NCI-H446 (cell line): ENCODE measurements around the gene AP3B1.

ENCODE experiments used
- DNase-seq, 2 experiments: peaks; one replicate each; lab custom pipeline; 2025; lab: John Stamatoyannopoulos, UW

AP3B1 gene

DNA sequence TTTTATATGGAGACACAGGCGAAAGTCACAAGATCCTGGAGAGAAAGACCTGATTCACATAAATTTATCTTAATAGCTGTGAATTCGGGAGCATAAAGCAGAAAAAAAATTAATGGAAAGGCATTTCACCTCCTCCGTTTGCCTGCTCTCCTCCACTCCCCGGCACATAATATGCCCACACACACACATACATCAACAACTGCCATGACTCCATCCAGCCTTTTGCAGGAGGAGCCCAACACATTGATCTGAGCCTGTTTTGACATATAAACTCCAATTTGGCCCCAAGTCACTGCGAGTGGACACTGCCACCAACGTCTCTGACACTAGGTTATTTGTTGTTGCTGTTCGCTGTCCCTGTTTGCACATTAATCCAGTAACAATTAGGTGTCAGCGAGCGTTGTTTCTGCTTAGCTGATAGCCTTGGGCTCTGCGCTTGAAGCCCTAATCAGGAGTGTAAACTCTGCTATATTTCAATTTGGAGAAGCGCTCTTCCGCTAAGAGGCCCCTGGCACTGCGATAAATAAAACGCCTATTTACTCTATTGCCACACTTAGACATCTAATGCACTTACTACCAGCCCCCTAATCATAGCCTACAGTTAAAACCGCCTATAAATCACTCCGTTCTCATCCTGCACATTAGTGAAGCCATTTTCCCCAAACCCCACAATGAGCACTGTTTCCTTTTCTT lies 322.6 kb downstream of the AP3B1 start:
- DNase-seq: no peak

DNA sequence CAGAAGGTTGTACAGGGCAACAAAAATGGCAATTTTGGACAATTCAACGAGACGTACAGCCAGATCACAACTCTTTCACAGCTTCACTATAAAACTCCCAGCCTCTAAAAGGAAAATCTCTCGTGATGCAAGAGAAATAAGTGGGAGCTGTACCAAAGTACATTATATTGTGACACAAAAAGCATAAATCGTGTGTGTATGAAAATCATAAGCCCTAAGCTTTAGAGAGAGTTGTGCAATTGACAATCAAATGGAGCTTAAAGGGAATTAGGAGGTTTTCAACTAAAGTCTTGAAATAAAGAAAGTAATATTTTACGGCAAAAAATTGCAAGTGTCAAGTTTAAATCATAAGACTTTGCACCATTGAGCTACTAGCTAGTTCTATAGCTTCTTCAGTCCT lies 323.6 kb downstream of the AP3B1 start:
- no peak for DNase-seq

GRCh38 chr5:77963795-77964194 lies 330.7 kb downstream of the AP3B1 start:
- no peak for DNase-seq

DNA sequence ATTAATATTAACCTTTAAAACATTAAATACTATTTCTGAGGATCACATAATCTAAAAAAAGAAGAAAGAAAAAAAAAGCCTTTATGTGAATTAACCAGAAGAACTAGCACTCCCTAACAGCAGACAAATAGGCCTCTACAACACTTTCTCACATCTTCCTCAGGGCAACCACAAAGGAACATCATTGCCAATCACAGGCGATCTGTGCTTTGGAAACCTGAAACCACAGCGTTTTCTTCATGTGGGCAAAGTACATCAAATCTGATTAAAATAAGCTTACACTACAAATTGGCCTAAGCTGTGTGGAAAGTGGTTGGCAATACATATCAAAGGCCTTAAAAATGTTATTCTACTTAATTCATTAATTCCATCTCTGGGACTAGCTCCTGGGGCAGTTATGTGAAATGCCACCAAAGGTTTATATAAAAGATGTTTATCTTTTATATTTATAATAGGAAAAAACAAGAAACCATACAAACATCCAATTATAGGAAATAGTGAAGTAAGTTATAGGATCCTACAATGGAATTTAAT lies 333.6 kb downstream of the AP3B1 start:
- DNase-seq: no peak

DNA sequence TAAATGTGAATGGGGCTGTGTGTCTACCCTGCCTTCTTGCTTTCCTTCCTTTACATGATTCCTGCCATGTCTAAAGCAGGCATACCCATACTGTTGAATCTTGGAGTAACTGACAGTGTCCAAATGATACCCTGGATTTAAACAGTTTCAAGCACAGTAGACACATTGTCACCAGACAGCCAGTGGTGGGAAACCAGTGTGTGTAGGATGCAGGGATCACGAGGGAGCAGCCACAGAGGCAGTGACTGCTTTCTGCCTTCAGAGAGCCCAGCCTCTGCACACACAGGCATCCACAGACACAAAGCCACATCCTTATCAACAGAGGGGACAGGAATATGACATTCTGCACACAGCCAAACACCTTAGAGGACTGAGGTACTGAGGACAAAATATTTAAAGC lies 334.2 kb downstream of the AP3B1 start:
- no peak for DNase-seq

DNA sequence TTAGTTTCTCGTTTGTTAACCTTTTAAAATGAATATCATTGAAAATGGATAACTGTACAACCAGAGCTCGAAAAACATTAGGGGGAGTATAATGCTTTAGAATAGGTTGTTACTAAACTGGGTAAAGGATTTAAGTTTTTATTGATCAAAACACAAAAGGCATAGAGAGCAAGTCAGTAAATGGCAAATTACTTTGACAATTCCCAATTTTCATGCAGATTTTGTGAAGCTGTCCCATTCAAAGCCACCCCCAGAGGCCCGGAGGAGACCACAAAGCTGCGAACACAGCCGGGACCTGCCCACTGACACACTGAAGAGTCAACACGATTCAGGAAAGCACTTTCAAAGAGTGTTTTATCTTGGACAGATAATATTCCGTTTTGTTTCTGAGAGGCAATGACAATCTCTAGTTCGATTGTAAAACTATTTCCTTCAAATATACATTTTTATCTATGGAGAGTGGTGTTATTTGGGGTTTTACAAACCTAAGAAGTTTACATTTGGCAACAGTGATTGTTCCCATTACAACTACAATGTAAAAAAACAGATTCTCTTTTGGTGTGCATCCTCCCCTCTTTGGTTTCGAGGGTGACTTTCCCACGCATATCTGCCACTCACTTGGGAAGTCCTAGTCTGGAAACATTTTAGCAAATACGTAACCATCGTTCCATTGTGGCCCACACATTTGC lies 335.7 kb downstream of the AP3B1 start:
- no peak for DNase-seq

DNA sequence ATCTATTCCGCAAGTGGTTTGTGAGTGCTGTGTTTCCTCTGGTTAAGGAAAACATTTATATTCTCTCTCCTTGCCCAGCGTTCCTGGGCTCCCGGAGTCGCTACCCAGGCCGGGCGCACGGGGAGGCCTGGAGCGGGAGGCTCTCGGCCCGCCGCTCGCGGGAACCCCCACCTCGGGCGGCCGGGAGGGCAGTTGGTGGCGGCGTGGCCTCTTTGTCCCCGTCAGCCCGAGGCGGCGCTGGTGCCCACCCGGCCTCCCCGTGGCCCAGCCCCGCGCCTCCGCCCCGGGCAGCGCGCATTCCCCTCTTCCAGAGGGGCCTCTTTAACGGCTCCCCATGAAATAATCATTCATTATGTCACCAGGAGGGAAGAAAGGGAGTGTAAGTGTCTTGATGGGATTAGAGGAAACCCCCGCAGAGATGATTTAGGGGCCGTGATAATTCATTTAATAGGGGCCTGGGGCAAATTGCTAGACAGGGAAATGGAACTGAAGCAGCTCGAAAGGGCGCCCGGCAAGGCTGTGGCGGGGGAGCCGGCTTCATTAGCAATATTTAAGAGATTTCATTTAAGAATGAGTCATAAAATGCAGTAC lies 336.5 kb downstream of the AP3B1 start:
- no peak for DNase-seq

GRCh38 chr5:77957516-77957915 lies 337.0 kb downstream of the AP3B1 start:
- DNase-seq: no peak

DNA sequence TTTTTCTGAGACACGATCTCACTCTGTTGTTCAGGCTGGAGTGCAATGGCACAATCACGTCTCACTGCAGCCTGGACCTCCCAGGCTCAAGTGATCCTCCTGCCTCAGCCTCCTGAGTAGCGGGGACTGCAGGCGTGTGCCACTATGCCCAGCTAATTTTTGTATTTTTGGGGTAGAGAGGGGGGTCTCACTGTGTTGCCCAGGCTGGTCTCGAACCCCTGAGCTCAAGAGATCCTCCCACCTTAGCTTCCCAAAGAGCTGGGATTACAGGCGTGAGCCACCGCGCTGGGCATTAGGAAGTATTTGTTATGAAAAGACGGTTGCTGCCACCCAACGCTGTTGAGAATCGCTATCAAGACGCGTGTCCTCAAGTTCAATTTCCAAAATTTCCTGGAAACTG lies 337.4 kb downstream of the AP3B1 start:
- DNase-seq: no peak

DNA sequence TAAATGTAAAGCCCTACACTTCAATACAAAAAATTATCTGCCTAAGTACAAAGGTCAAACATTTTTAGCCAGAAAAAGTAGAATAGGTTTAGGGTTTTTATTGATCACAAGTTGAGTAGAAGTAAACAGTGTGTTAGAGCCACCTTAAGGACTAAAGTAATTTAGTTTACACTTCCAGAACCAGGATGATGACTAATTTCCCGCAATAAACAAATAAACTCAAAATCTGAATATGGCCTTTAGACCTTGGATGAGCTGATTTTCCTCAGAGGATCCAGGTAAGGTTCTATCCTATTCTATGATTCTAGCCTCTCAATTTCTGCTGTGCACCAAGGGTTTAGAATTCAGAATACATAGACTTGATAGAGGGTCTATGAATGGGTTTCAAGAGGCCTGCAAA lies 338.9 kb downstream of the AP3B1 start:
- no peak for DNase-seq

DNA sequence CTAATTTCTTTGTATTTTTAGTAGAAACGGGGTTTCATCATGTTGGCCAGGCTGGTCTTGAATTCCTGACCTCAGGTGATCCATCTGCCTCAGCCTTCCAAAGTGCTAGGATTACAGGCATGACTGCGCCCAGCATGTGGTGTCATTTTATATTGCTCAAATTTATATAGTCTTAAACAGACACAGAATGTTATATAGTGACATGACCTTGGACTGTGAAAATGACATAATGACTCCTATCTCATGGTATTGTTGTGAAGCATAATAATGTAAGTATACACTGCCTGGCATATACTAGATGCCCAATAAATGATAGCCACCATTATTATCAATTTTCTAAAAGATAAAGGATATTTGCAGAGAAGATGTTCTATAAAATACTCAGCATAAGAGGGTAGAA lies 341.1 kb downstream of the AP3B1 start:
- DNase-seq: no peak

- DNase-seq: no peak
Observed at GRCh38 chr5:77952636-77953212, 341.8 kb downstream of the AP3B1 start.
